BLaER1 (cell line): Measurements from ENCODE around the gene ITSN1.

Experiments
- H3K27ac ChIP-seq: shearing (Covaris generic); formaldehyde crosslinking; 2 replicates; pipeline ENCODE4 v1.8.1; 2022
- H3K27me3 ChIP-seq: shearing (Covaris generic); formaldehyde crosslinking; 2 replicates; pipeline ENCODE4 v1.8.1; 2022
- H3K36me3 ChIP-seq: shearing (Covaris generic); formaldehyde crosslinking; 2 replicates; pipeline ENCODE4 v1.8.1; 2022
- H3K4me1 ChIP-seq: shearing (Covaris generic); formaldehyde crosslinking; 2 replicates; pipeline ENCODE4 v1.8.1; 2022
- H3K4me2 ChIP-seq: shearing (Covaris generic); formaldehyde crosslinking; 2 replicates; pipeline ENCODE4 v1.8.1; 2022
- H3K4me3 ChIP-seq: shearing (Covaris generic); formaldehyde crosslinking; 2 replicates; pipeline ENCODE4 v1.8.1; 2022
- H3K9ac ChIP-seq: shearing (Covaris generic); formaldehyde crosslinking; 2 replicates; pipeline ENCODE4 v1.8.1; 2022
- H3K9me3 ChIP-seq: shearing (Covaris generic); formaldehyde crosslinking; 2 replicates; pipeline ENCODE4 v1.8.1; 2022
- H4K20me1 ChIP-seq: shearing (Covaris generic); formaldehyde crosslinking; 2 replicates; pipeline ENCODE4 v1.8.1; 2022
- Cebpa-rat ChIP-seq: shearing (Covaris generic); IDR thresholded peaks from 2 replicates; pipeline ENCODE4 v1.8.1; 2022

Gene ITSN1

DNA sequence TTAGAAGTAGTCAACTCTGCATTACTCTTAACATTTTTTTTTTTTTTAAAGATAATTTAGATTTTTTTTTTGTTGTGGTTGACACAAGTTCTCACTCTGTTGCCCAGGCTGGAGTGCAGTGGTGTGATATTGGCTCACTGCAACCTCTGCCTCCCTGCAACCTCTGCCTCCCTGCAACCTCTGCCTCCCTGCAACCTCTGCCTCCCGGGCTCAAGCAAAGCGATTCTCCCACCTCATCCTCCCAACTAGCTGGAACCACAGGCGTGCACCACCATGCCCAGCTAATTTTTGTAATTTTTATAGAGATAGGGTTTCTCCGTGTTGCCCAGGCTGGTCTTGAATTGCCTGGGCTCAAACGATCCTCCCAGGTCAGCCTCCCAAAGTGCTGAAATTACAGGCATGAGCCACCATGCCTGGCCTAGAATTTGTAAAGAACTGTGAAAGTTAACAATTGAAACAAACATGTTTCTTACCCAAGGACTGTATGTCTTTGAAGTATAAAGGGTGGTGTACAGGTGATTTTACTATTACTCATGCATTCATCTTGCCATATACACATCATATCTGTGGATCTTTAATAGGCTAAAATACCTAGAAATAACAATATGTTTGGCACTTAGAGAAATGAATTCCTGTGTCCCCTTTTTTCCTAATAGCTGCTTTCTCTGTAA lies 158.6 kb downstream of the ITSN1 start:
- H3K27me3 ChIP-seq = no peaks in the 10 kb centered on the region

DNA sequence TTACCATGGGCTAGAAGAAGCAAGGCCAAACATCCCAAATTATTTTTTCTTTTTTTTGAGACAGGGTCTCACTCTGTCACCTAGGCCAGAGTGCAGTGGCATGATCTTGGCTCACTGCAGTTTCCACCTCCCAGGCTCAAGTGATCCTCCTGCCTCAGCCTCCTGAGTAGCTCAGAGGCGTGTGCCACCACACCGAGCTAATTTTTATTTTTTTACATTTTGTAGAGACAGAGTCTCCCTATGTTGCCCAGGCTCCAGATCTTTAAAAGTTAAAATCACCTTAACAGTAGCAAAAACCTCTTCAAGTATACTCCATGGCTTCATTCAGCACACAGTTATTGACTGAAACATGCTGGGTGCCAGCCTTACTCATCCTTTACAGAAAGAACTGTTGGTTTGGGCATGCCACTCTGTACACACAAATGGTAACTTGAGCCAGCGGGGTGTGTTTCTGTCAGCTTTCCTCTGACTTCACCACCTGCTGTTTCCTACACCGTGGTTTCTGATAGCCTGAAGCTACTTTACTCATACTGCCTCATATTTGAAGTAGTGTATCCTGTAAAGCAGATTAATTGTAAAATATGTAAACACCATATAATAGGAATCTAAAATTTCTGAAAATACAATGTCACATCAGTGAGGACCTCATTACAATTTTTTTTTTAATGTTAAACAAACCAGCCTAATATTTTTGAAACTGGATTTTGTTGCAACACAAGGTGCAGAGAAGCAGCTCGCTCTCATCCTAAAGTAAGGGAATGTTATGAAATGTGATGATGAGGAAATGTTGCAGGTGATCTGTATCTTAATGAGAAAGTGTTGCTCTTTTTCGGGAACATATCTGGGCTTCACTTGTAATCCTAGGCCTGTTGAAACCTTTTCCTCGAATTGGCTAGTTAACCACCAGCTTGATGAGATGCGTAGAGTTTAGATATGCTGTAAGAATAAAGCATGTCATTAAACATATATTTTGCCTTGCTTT lies 159.4 kb downstream of the ITSN1 start:
- no peaks in the 10 kb centered on the region for H3K9me3 ChIP-seq
- no peak overlapping the region for H3K27ac ChIP-seq
- no peaks in the 10 kb centered on the region for H3K4me1 ChIP-seq
- H3K27me3 ChIP-seq = no peaks in the 10 kb centered on the region
- no peak overlapping the region for H3K4me2 ChIP-seq
- H4K20me1 ChIP-seq = no peaks in the 10 kb centered on the region
- H3K36me3 ChIP-seq = peaks cover 13% of the 10 kb centered on the region
- TF ChIP-seq Cebpa-rat = no peak
- no peak overlapping the region for H3K4me3 ChIP-seq
- no peak overlapping the region for H3K9ac ChIP-seq

More for the DNA sequence above, 158.6 kb downstream of the ITSN1 start:
- Histone ChIP-seq H3K4me2 (no peak overlapping the region), H3K4me1 (no peaks in the 10 kb centered on the region), H4K20me1 (no peaks in the 10 kb centered on the region), H3K9me3 (no peaks in the 10 kb centered on the region), H3K4me3 (no peak overlapping the region), H3K9ac (no peak overlapping the region), H3K36me3 (peaks cover 13% of the 10 kb centered on the region), H3K27ac (no peak overlapping the region)
- TF ChIP-seq Cebpa-rat = no peak

DNA sequence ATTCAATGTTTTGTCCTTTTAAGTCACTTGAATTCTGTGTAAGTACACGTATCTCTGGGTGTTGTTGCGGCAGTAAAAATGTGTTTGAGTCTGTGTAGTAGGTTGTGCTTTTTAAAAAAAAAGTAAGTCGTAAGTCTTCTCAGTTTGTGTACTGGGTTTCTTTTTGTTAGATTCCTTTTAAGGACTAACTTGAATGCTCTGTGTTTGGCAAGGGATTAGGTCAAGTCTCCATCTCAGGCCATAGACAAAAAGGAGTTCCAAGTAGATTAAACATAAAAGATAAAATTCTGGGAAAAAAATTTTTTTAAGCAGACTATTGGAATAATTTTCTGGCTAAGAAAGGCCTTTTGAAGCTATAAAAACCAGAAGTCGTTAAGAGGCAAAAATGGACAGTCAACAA lies 160.2 kb downstream of the ITSN1 start:
- no peaks in the 10 kb centered on the region for H3K4me1 ChIP-seq
- no peaks in the 10 kb centered on the region for H3K27me3 ChIP-seq
- no peak for TF ChIP-seq Cebpa-rat
- H3K4me3 ChIP-seq = no peak overlapping the region
- H3K27ac ChIP-seq = no peak overlapping the region
- H3K9me3 ChIP-seq = no peaks in the 10 kb centered on the region
- H3K4me2 ChIP-seq = no peak overlapping the region
- H4K20me1 ChIP-seq = no peaks in the 10 kb centered on the region
- H3K9ac ChIP-seq = no peak overlapping the region
- H3K36me3 ChIP-seq = peaks cover 8% of the 10 kb centered on the region

DNA sequence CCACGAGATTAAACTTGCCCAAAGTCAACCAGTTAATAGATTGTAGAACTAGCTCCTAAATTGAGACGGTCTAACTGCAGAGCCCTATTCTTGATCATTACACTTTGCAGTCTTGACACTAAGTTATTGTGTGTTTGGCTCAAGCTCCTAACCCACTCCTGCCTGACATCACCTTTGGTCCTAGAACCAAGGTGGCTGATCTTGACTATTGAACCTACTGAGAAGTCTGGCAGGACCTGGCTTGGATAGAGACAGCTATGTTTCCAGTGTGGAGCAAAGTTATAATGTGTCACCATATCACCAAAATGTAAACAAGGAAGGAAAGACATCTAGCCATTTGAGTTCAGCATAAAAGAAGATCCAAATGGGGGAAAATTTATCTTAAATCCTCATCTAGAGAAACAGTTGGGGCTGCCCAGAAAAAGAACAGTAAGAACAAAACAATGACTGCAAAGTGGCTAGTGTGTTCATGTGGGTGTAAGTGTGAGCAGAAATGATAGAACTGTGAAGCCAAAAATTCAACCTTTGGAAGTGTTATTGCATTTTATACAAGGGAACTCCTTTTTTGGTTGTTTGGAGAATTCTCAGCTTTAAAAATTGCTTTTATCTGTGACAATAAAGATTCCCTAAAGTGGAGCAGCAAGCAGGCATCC lies 166.5 kb downstream of the ITSN1 start:
- Histone ChIP-seq H3K36me3 (peaks cover 6% of the 10 kb centered on the region), H3K4me1 (peaks cover 11% of the 10 kb centered on the region; the same call in 1 of the 2 replicates), H3K27ac (no peak overlapping the region), H3K4me3 (no peak overlapping the region), H3K9me3 (no peaks in the 10 kb centered on the region), H3K4me2 (no peak overlapping the region), H4K20me1 (no peaks in the 10 kb centered on the region), H3K9ac (no peak overlapping the region), H3K27me3 (no peaks in the 10 kb centered on the region)
- TF ChIP-seq Cebpa-rat = no peak

DNA sequence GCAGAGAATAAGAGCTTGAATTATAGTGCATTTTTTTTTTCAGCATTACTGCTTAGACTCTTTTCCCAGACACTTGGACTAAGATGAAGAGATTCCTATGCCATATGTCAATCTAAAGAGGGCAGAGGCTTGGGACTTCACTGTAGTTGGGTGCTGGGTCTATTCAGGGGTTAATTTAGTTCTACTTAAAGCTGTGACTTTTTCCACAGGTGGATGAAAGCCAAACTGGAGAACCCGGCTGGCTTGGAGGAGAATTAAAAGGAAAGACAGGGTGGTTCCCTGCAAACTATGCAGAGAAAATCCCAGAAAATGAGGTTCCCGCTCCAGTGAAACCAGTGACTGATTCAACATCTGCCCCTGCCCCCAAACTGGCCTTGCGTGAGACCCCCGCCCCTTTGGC lies 168.5 kb downstream of the ITSN1 start:
- Histone ChIP-seq H4K20me1 (no peaks in the 10 kb centered on the region), H3K9ac (no peak overlapping the region), H3K27ac (no peak overlapping the region), H3K4me2 (0 out of 2 replicates have a peak overlapping the region, but pooled peaks have one; percentile 3), H3K27me3 (no peaks in the 10 kb centered on the region), H3K36me3 (peaks cover 14% of the 10 kb centered on the region), H3K9me3 (no peaks in the 10 kb centered on the region), H3K4me3 (no peak overlapping the region), H3K4me1 (peaks cover 26% of the 10 kb centered on the region)
- no peak for TF ChIP-seq Cebpa-rat

DNA sequence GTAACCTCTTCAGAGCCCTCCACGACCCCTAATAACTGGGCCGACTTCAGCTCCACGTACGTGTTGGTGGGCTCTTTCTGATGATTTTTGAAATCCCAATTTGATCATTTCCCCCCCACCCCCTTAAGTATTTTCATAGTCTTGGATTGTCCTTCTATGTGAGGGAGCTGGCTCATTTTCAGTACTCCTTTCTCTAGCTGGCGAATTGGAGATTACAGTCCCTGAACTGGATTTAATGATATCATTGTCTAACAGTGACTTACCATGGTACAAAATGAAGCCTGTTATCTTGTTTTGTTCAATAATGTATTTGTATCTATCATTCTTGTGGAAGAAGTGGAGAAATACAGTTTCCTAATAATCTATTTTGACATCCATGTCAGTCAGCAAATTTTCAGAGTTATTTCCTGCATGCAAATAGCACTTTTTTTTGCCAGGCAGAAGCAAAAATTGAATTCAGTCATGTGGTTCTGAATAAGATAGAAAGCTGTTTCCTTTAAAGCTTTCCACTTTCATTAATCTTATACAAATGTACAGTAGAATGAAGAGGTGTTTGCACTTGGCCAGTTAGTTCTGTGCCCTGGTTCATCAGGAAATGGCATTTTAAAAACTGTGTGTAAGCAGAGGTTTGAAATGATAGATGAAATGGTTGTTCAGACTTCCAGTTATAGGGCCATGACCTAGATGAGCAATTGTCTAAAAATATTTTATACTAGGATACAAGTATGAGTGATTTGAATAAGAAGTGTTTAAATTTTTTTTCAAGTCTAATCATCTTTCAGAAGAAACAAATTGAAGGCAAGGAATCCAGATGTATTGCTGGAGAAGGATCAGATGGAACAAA lies 169.1 kb downstream of the ITSN1 start:
- 0 out of 2 replicates have a peak overlapping the region, but pooled peaks have one; percentile 3 for H3K4me2 ChIP-seq
- no peaks in the 10 kb centered on the region for H3K27me3 ChIP-seq
- H3K9ac ChIP-seq = no peak overlapping the region
- H4K20me1 ChIP-seq = no peaks in the 10 kb centered on the region
- peaks cover 32% of the 10 kb centered on the region for H3K4me1 ChIP-seq
- peaks cover 14% of the 10 kb centered on the region for H3K36me3 ChIP-seq
- no peak overlapping the region for H3K4me3 ChIP-seq
- no peaks in the 10 kb centered on the region for H3K9me3 ChIP-seq
- H3K27ac ChIP-seq = no peak overlapping the region
- TF ChIP-seq Cebpa-rat = no peak

DNA sequence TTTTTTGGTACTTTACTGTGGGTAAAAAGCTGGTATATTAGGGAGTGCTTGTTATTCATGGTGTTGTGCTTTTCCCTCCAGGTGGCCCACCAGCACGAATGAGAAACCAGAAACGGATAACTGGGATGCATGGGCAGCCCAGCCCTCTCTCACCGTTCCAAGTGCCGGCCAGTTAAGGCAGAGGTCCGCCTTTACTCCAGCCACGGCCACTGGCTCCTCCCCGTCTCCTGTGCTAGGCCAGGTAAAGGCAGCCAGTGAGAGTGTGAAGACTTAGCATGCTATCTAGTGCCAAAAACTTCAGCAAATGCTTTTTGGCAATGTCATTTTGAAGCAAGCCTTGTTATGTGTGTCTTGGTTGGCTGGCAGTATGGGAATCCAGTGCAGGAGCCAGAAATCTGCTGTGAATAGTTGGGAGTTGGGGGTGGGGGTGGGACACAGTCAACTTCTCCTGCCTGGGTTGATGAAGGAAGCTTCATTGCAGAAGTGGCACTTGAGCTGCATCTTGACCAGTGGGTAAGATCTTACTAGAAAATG lies 171.6 kb downstream of the ITSN1 start:
- Histone ChIP-seq H3K9ac (no peak overlapping the region), H3K27ac (no peak overlapping the region), H3K4me2 (no peak overlapping the region), H3K27me3 (no peaks in the 10 kb centered on the region), H3K4me1 (peaks cover 35% of the 10 kb centered on the region), H3K9me3 (no peaks in the 10 kb centered on the region), H4K20me1 (no peaks in the 10 kb centered on the region), H3K36me3 (peaks cover 20% of the 10 kb centered on the region), H3K4me3 (no peak overlapping the region)
- no peak for TF ChIP-seq Cebpa-rat

DNA sequence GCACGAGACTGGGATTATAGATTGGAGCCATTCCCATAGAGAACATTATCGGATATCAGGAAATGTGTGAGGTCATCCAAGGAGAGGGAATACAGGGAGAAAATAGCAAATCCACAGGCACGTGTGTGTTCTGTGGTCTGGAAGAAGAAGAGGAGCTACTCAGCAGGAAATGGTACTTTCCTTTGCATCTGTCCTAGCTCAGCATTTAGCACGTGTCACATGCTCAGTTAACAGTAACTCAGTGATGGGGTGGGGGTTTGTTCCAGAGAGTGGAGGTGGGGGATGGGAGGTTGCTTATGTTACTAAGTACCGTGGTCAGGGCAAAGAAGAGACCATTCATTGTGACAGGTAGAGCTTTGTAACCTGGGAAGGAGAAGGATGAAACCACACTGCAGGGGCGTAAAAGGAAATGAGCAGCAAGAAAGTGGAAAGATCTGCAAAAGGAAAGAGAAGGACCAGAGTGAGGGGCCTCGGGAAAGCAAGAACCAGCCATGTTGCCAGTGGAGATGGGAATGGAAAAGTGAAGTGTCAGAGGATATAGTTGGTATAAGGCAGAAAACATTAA lies 172.9 kb downstream of the ITSN1 start:
- no peaks in the 10 kb centered on the region for H3K27me3 ChIP-seq
- H4K20me1 ChIP-seq = no peaks in the 10 kb centered on the region
- H3K9me3 ChIP-seq = no peaks in the 10 kb centered on the region
- peaks cover 20% of the 10 kb centered on the region for H3K36me3 ChIP-seq
- peak overlapping the region; percentile 63 for H3K4me2 ChIP-seq
- no peak for TF ChIP-seq Cebpa-rat
- peak overlapping the region; percentile 28; the same call in 1 of the 2 replicates for H3K27ac ChIP-seq
- H3K4me3 ChIP-seq = no peak overlapping the region
- peaks cover 35% of the 10 kb centered on the region for H3K4me1 ChIP-seq
- H3K9ac ChIP-seq = no peak overlapping the region

DNA sequence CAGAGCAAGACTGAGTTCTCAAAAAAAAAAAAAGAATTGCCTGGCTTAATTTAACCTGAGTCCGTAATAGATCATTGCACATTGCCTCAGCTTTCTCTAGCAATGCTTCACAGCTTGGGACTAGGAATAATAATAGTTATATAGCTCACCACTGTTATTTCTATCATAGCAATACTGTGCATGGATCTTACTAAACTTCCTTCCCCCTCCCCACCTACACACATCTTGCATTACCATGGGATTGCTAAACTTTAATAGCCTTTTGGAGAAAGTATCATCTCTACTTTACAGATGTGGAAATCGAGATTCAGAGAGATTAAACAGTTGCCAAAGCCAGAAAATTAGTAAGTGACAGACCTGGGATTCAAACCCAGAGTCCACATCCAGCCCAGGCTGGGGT lies 173.9 kb downstream of the ITSN1 start:
- Histone ChIP-seq H3K4me3 (no peak overlapping the region), H3K4me2 (peak overlapping the region; percentile 63; the same call in 1 of the 2 replicates), H3K36me3 (peaks cover 23% of the 10 kb centered on the region), H3K4me1 (peaks cover 32% of the 10 kb centered on the region), H4K20me1 (no peaks in the 10 kb centered on the region), H3K27ac (no peak overlapping the region), H3K9me3 (no peaks in the 10 kb centered on the region), H3K27me3 (no peaks in the 10 kb centered on the region), H3K9ac (no peak overlapping the region)
- TF ChIP-seq Cebpa-rat = no peak
